ENCODE data around the gene HAX1.

DNA sequence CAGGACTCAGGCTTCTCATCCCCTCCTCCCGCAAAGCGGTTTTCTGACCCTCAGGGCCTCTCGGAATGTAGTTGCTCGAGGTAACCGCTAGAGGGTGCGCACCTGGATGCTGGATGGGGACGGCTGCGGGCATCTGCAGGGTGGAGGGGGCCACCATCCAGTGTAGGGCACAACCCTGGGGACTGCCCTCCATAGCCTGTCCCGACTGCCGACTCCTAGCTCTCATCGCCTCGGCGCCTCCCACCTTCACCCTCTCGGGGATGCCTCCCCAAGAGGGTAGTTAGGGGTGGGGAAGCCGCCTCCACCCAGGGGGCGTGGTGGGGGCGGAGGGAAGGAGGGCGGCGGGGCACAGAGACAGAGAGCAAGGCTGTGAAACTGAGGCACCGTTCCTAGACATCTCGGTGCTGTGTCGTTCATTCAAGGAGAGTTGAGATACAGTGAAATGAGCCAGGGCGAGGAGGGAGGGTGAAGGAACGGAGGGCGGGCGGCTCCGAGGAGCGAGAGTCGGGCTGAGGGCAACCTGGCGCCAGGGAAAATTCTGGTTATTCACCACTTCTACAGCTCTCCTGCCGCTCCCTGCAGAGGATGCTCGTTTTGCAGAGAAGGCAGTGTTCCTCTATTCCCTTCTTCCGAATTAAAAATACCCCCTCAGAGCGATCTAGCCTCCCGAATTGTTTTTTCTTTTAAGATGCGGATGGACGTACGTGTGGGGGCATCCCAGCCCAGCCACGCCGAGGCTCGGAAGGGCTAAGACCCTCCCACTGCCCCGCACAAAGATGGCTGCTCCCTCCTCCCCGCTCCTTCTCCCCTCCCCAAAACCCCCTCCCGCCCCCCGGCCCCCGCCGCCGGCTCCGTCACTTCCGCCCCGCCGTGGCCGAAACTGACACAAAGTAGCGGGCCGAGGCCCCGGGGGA is 52.5 kb downstream of the HAX1 start, which contains the start of gene ATP8B2:
- TF ChIP-seq, protein P1, sequence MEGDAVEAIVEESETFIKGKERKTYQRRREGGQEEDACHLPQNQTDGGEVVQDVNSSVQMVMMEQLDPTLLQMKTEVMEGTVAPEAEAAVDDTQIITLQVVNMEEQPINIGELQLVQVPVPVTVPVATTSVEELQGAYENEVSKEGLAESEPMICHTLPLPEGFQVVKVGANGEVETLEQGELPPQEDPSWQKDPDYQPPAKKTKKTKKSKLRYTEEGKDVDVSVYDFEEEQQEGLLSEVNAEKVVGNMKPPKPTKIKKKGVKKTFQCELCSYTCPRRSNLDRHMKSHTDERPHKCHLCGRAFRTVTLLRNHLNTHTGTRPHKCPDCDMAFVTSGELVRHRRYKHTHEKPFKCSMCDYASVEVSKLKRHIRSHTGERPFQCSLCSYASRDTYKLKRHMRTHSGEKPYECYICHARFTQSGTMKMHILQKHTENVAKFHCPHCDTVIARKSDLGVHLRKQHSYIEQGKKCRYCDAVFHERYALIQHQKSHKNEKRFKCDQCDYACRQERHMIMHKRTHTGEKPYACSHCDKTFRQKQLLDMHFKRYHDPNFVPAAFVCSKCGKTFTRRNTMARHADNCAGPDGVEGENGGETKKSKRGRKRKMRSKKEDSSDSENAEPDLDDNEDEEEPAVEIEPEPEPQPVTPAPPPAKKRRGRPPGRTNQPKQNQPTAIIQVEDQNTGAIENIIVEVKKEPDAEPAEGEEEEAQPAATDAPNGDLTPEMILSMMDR (IDR thresholded peaks at IDR 0.05; ENCODE audit: insufficient read depth, low read depth, low read length): peak; percentile 81
- no peak for TF ChIP-seq EZH2 (IDR thresholded peaks at IDR 0.05; ENCODE audit: insufficient read depth, low read length)

All from astrocyte (in vitro differentiated cells and primary cell).